ENCODE data around the gene KANK2.

- no peak for TF ChIP-seq JUND (IDR thresholded peaks at IDR 0.05; ENCODE audit: low read depth, low read length)
- TF ChIP-seq, protein P1, sequence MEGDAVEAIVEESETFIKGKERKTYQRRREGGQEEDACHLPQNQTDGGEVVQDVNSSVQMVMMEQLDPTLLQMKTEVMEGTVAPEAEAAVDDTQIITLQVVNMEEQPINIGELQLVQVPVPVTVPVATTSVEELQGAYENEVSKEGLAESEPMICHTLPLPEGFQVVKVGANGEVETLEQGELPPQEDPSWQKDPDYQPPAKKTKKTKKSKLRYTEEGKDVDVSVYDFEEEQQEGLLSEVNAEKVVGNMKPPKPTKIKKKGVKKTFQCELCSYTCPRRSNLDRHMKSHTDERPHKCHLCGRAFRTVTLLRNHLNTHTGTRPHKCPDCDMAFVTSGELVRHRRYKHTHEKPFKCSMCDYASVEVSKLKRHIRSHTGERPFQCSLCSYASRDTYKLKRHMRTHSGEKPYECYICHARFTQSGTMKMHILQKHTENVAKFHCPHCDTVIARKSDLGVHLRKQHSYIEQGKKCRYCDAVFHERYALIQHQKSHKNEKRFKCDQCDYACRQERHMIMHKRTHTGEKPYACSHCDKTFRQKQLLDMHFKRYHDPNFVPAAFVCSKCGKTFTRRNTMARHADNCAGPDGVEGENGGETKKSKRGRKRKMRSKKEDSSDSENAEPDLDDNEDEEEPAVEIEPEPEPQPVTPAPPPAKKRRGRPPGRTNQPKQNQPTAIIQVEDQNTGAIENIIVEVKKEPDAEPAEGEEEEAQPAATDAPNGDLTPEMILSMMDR (IDR thresholded peaks at IDR 0.05 in 2 of 3, conservative IDR thresholded peaks at IDR 0.05 in 1 of 3; ENCODE audit: control insufficient read depth in 2 of 3, extremely low read depth in 1 of 3, insufficient read depth in 1 of 3, low read depth in 3 of 3, low read length in 3 of 3), result no peak
- TF ChIP-seq MYC (IDR thresholded peaks at IDR 0.05; ENCODE audit: insufficient read depth, insufficient read length, insufficient replicate concordance, low read length, severe bottlenecking), result no peak
- no peak for TF ChIP-seq CHD1 (IDR thresholded peaks at IDR 0.05; ENCODE audit: low read depth, low read length)
- TF ChIP-seq PAX8 (IDR thresholded peaks at IDR 0.05), result no peak
- TF ChIP-seq POLR2A (IDR thresholded peaks at IDR 0.05; ENCODE audit: low read depth, low read length), result no peak
- TF ChIP-seq SIN3A (IDR thresholded peaks at IDR 0.05; ENCODE audit: low read depth, low read length), result no peak
- TF ChIP-seq REST (IDR thresholded peaks at IDR 0.05; ENCODE audit: low read depth, low read length), result no peak
- no peak for TF ChIP-seq NBN (IDR thresholded peaks at IDR 0.05)
- no peak for TF ChIP-seq ASH2L (IDR thresholded peaks at IDR 0.05; ENCODE audit: borderline replicate concordance, low read depth)
Measured at GRCh38 chr19:11131471-11131870, 65.9 kb downstream of the KANK2 start.

Measured in GM12878 (cell line).